KMS-11 (cell line): ENCODE data around the gene NEU1.
"Not testable (repeated sequence)": the region's sequence is repeated elsewhere in the genome, so short reads cannot be mapped to it uniquely, and the experiment has no call there.

Experiments used
- H2AFZ ChIP-seq: fragments of 200-600 bp; sonication (generic); 2 replicates; pipeline ENCODE4 v1.6.1; 2016; ENCODE audit warnings: antibody characterized with exemption, mixed run types, low read depth
- H3K27ac ChIP-seq: fragments of 200-600 bp; sonication (generic); 2 replicates; pipeline ENCODE4 v1.6.1; 2016; ENCODE audit warnings: mild to moderate bottlenecking, mixed run types
- H3K27me3 ChIP-seq: fragments of 200-600 bp; sonication (generic); 2 replicates; pipeline ENCODE4 v1.6.1; 2017; ENCODE audit warnings: mild to moderate bottlenecking, low read depth, mixed run types, moderate library complexity; ENCODE audit not compliant: insufficient read depth
- H3K36me3 ChIP-seq: fragments of 200-600 bp; sonication (generic); 2 replicates; pipeline ENCODE4 v1.6.1; 2017; ENCODE audit warnings: mild to moderate bottlenecking, mixed run types; ENCODE audit not compliant: insufficient read depth
- H3K4me1 ChIP-seq: fragments of 200-600 bp; sonication (generic); 2 replicates; pipeline ENCODE4 v1.6.1; 2016; ENCODE audit warnings: mild to moderate bottlenecking, low read depth, mixed run types; ENCODE audit not compliant: poor library complexity, severe bottlenecking
- H3K4me2 ChIP-seq: fragments of 200-600 bp; sonication (generic); 2 replicates; pipeline ENCODE4 v1.7.0; 2016; ENCODE audit warnings: mild to moderate bottlenecking, mixed run types
- H3K4me3 ChIP-seq: fragments of 200-600 bp; sonication (generic); IDR thresholded peaks from 2 replicates; pipeline ENCODE4 v1.6.1; 2017; ENCODE audit warnings: low read depth, low read length, mixed read lengths; ENCODE audit not compliant: insufficient read depth
- H3K79me2 ChIP-seq: fragments of 200-600 bp; sonication (generic); 2 replicates; pipeline ENCODE4 v1.6.1; 2016; ENCODE audit warnings: low read depth, mixed run types; ENCODE audit not compliant: insufficient read depth
- H3K9ac ChIP-seq: fragments of 200-600 bp; sonication (generic); 2 replicates; pipeline ENCODE4 v1.6.1; 2016; ENCODE audit warnings: mild to moderate bottlenecking, mixed run types
- H4K20me1 ChIP-seq: fragments of 200-600 bp; sonication (generic); 2 replicates; pipeline ENCODE4 v1.6.1; 2016; ENCODE audit warnings: mild to moderate bottlenecking, mixed run types; ENCODE audit not compliant: insufficient read depth
- TF ChIP-seq, protein P1 (sequence below): fragments of 200-600 bp; sonication (generic); conservative IDR thresholded peaks from 2 replicates; pipeline ENCODE4 v1.6.1; 2017; ENCODE audit warnings: low read depth, mild to moderate bottlenecking, antibody characterized with exemption, low read length, moderate library complexity, mixed read lengths

Gene NEU1

DNA sequence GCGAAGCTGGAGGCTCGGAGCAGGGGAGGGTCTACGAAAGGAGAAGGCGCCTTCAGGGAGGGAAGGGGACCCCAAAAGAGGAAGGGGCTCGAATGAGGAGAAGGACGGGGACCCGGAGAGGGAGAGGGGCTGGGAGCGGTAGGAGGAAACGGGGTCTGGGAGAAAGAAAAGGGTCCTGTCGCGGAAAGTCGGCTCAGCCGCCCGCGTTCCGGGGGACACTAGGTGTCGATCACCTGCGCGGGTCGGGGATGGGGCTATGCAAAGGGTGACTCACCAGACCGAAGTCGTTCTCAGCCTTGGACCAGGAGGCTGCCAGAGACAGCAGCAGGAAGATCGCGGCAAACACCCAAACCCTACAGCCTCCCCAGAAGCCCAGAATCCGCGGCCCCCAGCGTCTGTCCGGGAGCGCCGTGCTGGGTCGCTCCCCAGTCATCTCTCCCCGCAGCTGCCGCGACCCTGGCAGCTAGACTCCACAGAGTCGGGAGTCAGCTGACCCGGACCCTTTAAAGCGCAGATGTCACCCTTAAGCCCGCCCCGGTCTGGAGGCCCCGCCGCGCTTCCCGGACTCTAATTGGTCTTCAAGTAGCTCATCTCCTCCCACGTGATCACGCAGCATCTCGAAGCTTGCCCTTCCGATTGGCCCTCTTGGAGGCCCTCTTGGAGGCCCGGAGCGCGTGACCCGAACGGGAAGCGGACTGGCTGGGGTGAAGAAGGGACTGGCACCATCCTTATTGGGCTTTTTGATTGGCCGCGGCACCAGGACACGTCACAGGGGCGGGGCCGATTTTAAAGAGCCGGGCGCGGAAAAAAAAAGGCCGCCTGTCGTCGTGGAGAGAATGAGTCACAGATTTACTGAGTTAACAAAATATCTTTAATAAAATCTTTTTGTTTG is at the start of gene NEU1:
NEU1 (minus strand) TSS at position 478 of the 892 bp plus-strand sequence; CDS start at position 433, 45 bp downstream.
- Histone ChIP-seq H4K20me1 (no peaks in the 10 kb centered on the region), H3K27ac (peak within 1 kb of the TSS; percentile 87), H3K4me3 (no peak within 1 kb of the TSS), H3K4me1 (peaks cover 10% of the 10 kb centered on the region), H3K79me2 (no peaks in the 10 kb centered on the region), H3K27me3 (no peaks in the 10 kb centered on the region), H3K4me2 (peak within 1 kb of the TSS; percentile 97), H3K36me3 (no peaks in the 10 kb centered on the region), H3K9ac (peak within 1 kb of the TSS; percentile 84), H2AFZ (peak within 1 kb of the TSS; percentile 65)
- TF ChIP-seq, protein P1, sequence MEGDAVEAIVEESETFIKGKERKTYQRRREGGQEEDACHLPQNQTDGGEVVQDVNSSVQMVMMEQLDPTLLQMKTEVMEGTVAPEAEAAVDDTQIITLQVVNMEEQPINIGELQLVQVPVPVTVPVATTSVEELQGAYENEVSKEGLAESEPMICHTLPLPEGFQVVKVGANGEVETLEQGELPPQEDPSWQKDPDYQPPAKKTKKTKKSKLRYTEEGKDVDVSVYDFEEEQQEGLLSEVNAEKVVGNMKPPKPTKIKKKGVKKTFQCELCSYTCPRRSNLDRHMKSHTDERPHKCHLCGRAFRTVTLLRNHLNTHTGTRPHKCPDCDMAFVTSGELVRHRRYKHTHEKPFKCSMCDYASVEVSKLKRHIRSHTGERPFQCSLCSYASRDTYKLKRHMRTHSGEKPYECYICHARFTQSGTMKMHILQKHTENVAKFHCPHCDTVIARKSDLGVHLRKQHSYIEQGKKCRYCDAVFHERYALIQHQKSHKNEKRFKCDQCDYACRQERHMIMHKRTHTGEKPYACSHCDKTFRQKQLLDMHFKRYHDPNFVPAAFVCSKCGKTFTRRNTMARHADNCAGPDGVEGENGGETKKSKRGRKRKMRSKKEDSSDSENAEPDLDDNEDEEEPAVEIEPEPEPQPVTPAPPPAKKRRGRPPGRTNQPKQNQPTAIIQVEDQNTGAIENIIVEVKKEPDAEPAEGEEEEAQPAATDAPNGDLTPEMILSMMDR: no peak

DNA sequence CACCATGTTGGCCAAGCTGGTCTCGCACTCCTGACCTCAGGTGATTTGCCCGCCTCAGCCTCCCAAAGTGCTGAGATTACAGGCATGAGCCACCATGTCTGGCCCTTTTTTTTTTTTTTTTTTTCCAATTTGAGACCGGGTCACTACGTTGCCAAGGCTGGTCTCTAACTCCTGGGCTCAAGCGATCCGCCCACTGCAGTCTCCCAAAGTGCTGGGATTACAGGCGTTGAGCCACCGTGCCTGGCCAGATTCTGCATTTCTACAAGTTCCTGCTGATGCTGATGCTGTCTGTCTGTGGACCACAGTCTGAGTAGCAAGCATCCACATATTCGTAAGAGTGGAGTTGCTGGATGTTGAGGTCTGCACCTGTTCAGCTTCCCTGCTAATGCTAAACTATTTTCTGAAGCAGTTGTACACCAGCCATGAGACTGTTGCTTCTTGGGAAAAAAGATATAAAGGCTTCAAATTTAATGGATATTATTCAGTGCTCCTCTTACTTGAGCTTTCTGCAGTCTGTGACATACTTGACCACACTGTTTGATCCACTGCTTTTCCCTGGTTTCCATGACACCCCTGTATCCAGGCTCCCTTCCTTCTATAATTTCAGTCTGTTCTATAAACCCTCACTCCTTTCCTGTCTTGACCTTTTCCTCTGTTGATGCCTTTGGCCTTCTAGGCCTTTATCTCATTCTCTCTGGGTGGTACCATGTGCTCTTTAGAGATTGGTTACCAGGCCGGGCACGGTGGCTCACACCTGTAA is 49.4 kb upstream of the NEU1 start:
- TF ChIP-seq, protein P1: no peak
- no peak overlapping the region for H3K4me2 ChIP-seq
- no peak overlapping the region for H3K27ac ChIP-seq
- H3K9ac ChIP-seq: no peak overlapping the region
- H3K36me3 ChIP-seq: no peaks in the 10 kb centered on the region
- no peak overlapping the region for H3K4me3 ChIP-seq
- no peaks in the 10 kb centered on the region for H3K79me2 ChIP-seq
- no peak overlapping the region for H2AFZ ChIP-seq
- H4K20me1 ChIP-seq: no peaks in the 10 kb centered on the region
- no peaks in the 10 kb centered on the region for H3K27me3 ChIP-seq
- H3K4me1 ChIP-seq: peaks cover 6% of the 10 kb centered on the region

DNA sequence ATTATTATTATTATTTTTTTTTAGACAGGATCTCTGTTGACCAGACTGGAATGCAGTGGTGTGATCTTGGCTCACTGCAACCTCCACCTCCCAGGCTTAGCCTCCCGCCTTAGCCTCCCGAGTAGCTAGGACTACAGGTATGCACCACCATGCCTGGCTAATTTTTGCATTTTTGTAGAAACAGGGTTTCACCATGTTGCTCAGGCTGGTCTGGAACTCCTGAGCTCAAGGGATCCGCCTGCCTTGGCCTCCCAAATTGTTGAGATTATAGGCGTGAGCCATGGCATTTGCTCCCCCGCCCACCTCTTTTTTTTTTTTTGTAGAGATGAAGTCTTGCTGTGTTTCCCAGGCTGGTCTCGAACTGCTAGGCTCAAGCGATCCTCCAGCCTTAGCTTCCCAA is 46.7 kb upstream of the NEU1 start:
- H3K4me2 ChIP-seq, H3K4me3 ChIP-seq, H3K9ac ChIP-seq, H2AFZ ChIP-seq, H3K27me3 ChIP-seq, H3K36me3 ChIP-seq, H3K79me2 ChIP-seq, H4K20me1 ChIP-seq, H3K27ac ChIP-seq: not testable (repeated sequence)
- H3K4me1 ChIP-seq: peaks cover 11% of the 10 kb centered on the region

DNA sequence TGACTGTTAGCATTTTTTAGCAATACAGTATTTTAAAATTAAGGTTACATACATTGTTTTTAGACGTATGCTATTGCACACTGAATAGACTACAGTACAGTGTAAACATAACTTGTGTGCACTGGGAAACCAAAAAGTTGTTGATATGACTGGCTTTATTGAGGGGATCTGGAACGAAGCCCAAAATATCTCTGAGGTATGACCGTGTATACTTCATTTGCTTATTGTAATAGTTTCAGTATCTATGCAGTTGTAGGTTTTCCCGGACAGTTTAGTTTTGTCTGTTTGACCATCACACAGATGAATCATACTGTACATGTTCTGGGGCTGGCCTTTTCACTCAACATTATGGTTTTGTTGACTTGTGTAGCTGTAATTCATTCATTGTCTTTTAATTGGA is 46.2 kb upstream of the NEU1 start:
- H4K20me1 ChIP-seq: no peaks in the 10 kb centered on the region
- no peaks in the 10 kb centered on the region for H3K36me3 ChIP-seq
- TF ChIP-seq, protein P1: no peak
- peaks cover 11% of the 10 kb centered on the region for H3K4me1 ChIP-seq
- H3K4me3 ChIP-seq: no peak overlapping the region
- no peak overlapping the region for H3K9ac ChIP-seq
- H3K27me3 ChIP-seq: no peaks in the 10 kb centered on the region; the same call in 1 of the 2 replicates
- H3K79me2 ChIP-seq: no peaks in the 10 kb centered on the region
- no peak overlapping the region for H2AFZ ChIP-seq
- H3K27ac ChIP-seq: no peak overlapping the region
- no peak overlapping the region for H3K4me2 ChIP-seq

DNA sequence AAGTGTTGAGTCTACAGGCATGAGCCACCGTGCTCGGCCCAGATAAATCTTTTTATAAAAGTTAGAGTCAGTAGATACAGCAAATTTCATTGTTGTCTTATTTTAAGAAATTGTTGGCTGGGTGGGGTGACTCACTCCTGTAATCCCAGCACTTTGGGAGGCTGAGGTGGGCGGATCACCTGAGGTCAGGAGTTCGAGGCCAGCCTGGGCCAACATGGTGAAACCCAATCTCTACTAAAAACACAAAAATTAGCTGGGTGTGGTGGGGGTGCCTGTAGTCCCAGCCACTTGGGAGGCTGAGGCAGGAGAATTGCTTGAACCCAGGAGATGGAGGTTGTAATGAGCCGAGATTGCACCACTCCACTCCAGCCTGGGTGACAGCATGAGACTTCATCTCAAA is 45.6 kb upstream of the NEU1 start:
- peaks cover 12% of the 10 kb centered on the region for H3K4me1 ChIP-seq
- not testable (repeated sequence) for H4K20me1 ChIP-seq, H3K27me3 ChIP-seq, H3K9ac ChIP-seq, H3K4me2 ChIP-seq, H3K36me3 ChIP-seq, H3K79me2 ChIP-seq, H3K27ac ChIP-seq, H3K4me3 ChIP-seq, H2AFZ ChIP-seq
